CD4-positive, alpha-beta T cell treated with Interleukin-17A for 1 hour (primary cell): ENCODE results near the gene SCUBE2.
"Not testable (repeated sequence)": the region's sequence is repeated elsewhere in the genome, so short reads cannot be mapped to it uniquely, and the experiment has no call there.

Experiments used
- DNase-seq: peaks from one replicate; pipeline ENCODE4 v3.0.0-alpha.2; 2020

The SCUBE2 gene

DNA sequence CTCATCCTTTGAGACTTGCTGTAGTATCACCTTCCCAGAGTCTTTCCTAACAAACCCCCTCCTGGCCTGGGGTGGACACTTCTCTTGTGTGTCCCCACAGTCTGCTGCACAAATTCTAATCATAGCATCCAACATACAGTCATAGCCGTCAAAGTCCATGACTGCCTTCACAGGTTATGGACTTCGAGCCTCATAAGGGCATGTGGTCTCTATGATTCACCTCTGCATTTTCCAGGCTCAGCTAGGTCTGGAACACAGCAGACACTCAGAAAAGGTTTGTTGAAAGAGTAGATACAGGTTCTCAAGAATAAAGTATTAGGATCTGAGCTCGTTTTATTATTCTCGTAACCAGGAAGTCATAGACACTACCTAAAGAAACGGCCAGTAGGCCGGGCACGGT lies 13.2 kb upstream of the SCUBE2 start:
- DNase-seq, result no peak

DNA sequence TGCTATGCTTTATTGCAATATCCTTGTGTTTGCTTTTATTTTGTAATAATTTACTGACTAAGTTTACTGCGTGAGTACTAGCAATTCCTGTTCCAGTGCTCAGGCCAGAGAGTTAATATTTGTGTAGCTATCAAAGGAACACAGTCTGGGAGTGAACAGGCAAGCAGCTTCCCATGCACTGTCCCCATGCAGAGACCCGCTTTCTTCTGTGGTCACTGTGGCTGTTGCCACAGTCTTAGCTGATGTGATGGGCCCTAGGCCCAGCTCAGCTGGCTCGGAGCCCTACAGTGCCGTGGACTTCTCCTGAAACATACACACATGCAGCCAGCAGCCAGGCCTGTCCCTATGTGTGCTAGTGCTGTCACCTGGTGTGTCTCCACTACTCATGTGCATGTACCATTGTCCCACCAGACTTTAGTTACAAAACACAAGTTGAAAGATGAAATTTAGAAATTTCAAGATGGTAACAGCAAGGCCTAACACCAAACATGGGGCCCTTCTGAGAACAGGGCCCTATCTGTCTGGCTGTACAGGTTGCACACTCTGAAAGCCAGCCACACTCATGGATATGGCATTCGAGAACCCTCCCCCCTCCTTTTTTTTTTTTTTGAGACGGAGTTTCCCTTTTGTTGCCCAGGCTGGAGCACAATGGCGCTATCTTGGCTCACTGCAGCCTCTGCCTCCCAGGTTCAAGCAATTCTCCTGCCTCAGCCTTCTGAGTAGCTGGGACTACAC lies 12.3 kb upstream of the SCUBE2 start:
- DNase-seq, result no peak

- no peak for DNase-seq
Observed at GRCh38 chr11:9099617-9100016, 8.2 kb upstream of the SCUBE2 start.

- DNase-seq, result not testable (repeated sequence)
Observed at GRCh38 chr11:9098455-9098854, 7.1 kb upstream of the SCUBE2 start.

DNA sequence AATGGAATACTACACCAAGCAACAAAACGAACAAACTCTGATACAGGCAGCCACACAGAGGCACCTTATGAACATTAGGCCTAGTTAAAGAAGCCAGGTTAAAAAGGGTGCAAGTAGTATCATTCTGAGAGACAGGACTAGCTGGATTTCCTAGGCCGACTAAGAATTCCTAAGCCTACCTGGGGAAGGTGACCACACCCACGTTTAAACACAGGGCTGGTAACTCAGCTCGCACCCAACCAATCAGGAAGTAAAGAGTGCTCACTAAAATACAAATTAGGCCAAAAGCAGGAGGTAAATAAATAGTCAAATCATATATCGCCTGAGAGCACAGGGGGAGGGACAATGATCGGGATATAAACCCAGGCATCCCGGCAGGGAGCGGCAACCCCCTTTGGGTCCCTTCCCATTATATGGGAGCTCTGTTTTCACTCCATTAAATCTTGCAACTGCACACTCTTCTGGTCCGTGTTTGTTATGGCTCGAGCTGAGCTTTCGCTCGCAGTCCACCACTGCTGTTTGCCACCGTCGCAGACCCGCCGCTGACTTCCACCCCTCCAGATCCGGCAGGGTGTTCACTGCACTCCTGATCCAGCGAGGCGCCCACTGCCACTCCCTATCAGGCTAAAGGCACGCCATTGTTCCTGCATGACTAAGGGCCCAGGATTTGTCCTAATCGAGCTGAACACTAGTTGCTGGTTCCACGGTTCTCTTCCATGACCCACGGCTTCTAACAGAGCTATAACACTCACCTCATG lies 6.0 kb upstream of the SCUBE2 start:
- not testable (repeated sequence) for DNase-seq

GRCh38 chr11:9096427-9096826 lies 5.0 kb upstream of the SCUBE2 start:
- no peak for DNase-seq

DNA sequence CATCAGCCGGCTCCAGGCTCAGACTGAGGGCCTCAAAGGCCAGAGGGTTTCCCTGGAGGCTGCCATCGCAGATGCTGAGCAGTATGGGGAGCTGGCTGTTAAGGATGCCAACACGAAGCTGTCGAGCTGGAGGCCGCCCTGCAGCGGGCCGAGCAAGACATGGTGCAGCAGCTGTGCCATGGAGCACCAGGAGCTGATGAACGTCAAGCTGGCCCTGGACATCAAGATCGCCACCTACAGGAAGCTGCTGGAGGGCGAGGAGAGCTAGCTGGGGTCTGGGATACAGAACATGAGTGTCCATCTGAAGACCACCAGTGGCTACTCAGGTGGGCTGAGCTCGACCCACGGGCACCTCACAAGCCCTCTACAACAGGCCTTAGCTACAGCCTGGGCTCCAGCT lies 4.0 kb upstream of the SCUBE2 start:
- no peak for DNase-seq

DNA sequence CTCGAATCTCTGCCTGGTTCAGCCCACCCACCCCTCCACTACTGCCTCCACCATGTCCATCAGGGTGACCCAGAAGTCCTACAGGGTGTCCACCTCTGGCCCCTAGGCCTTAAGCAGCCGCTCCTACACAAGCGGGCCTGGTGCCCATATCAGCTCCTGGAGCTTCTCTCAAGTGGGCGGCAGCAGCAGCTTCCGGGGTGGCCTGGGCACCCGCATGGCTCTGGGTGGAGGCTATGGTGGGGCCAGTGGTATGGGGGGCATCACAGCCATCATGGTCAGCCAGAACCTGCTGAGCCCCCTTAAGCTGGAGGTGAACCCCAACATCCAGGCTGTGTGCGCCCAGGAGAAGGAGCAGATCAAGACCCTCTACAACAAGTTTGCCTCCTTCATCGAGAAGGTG lies 3.0 kb upstream of the SCUBE2 start:
- DNase-seq, result no peak

DNA sequence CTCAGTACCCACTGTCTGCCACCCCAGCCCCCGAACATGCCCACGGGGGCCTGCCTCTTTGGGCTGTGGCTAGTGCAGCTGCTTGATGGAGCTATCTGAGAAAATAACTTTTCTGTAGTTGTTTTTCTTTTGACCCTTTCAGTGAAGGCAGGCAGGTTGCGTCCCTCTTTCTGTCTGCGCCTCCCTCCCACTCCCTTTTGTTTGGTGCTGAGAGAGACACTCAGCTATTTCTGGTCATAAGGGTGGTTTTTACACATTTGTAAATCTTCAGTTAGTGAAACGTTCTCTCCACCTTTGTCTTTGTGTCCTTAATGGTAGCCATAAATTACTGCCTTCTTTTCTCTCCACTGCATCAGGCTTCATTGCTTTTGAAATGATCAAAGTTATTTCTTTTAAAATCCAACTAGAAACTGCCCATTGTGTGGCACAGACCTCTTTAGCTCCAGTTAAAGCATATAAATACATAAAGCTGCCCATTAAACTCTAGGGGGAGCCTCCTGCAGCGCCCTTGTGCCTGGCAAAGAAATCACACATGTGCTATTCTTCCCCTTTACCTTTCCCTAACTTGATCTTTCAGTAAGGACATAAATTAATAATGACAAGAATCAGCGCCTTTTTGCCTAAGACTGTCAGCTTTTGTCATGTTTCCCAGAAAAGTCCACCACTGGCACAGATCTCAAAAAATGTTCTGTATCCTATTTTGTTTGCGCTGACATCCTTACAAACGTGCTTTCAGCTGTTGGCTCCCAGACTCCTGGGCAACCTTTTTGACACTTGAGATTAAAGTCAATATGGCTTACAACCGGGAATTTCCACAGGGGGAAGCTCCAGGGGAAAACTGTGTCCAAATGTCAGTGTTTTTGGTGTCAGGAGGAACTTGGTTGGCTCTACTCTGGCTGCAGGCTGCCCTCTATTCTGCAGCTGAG lies 1.7 kb upstream of the SCUBE2 start:
- DNase-seq, result no peak

GRCh38 chr11:9092072-9092471 lies 673 bp upstream of the SCUBE2 start:
- no peak for DNase-seq

- no peak for DNase-seq
Observed at GRCh38 chr11:9090488-9091043, 833 bp downstream of the SCUBE2 start.

DNA sequence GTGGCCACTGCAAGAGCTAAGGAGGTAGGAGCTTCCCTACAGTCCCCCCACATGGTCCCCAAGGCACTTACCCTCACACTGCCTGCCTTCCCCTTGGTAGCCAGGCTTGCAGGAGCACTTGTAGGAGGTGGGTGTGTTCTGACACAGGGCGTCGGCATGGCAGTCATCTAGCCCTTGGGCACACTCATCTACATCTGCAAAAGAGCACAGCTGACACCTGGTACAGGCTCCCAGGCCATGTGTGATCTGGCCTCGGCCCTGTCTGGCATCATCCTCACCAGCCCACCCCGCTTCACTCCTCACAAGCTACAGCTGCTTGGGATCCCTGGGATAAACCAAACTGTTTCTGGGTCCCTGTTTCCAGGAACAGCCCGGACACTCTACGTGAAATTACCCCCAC lies 1.8 kb downstream of the SCUBE2 start:
- no peak for DNase-seq

- no peak for DNase-seq
Observed at GRCh38 chr11:9089061-9089460, 2.3 kb downstream of the SCUBE2 start.

DNA sequence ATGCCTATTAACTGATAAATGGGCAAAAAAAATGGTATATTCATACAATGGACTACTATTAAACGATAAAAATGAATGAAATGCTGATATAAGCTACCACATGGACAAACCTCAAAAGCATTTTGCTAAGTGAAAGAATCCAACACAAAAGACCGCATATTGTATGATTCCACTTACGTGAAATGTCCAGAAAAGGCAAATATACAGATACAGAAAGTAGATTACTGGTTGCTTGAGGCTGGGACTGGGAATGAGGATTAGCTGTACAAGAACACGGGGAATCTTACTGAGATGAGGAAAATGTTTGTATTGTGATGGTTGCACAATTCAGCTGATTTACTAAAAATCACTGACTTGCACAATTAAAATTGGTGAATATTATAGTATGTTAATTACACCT lies 8.8 kb downstream of the SCUBE2 start:
- no peak for DNase-seq

DNA sequence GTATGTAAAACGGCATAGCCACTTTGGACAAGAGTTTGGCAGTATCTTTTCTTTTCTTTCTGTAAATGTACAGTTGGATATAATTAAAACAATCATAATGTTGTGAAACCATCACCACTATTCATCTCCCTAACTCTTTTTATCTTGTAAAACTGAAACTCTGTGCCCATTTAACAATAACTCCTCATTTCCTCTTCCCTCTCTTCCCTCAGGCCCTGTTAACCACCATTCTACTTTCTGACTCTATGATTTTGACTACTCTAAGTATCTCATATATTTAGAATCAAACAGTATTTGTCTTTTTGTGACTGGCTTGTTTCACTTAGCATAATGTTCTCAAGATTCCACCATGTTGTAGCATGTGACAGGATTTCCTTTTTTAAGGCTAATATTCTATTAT lies 10.2 kb downstream of the SCUBE2 start:
- DNase-seq, result no peak

DNA sequence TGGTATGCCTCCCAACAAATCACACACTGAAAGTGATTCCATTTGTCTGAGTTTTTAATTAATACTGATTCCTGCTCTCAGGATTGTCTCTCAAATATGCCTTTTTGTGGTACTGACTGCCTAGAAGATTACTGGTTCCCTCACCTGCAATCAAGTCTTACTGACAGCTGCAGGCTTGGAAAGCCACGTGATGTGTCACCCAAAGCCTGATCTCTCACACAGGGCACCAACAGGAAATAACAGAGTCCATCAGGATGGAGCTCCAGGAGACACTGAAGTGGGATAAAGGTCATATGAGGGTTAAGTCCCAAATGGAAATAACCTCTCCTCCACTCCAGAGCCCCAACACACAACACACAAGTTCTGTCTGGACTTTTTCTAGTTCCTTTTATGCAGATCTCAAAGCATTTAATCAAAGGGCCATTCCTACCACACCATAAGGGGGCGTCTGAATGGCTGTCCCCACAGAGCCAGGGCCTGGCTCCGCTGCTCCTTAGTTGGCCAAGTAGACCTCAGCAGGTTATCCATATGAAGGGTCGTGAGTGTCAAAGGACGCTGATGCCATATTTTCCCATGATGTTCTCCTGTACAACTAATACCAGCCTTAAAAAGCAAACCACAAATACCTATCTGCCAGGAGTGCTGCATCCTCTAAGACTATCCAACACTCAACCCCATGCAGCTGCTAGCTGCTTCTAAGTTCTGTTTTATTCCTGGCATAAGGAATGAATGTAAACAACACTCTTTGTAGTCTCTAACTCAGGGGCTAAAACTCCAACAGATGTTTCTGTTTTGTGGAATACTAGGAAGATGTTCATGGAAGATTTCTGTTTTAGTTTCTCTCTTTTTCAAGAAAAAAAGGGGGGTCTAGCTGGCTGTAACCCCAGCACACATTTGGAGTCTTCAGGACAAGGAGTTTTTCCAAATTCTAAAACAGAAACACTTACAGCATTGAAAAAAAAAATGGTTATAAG lies 13.0 kb downstream of the SCUBE2 start:
- DNase-seq, result no peak

- no peak for DNase-seq
Observed at GRCh38 chr11:9077164-9077563, 14.2 kb downstream of the SCUBE2 start.

- no peak for DNase-seq
Observed at GRCh38 chr11:9076661-9077060, 14.7 kb downstream of the SCUBE2 start.

GRCh38 chr11:9076046-9076445 lies 15.4 kb downstream of the SCUBE2 start:
- no peak for DNase-seq

GRCh38 chr11:9075556-9075955 lies 15.8 kb downstream of the SCUBE2 start:
- no peak for DNase-seq

GRCh38 chr11:9074338-9075029 lies 16.9 kb downstream of the SCUBE2 start:
- no peak for DNase-seq
